ENCODE measurements around the gene APOC3. TPM values are rescaled to one million over a fixed set of nuclear protein-coding genes. Genes with fewer than 3 reads are reported as not detected.

APOC3 gene
- total RNA-seq, 8 experiments from 2014 or later: not detected

GRCh38 chr11:116808262-116809175, 21.2 kb upstream of the APOC3 start:
- in situ Hi-C loops (cut with MboI; ENCODE audit: low pct_unique_long_range_greater_than_20kb in 2 of 9, low sequenced_read_pairs in 9 of 9, unreplicated experiment in 9 of 9): loop anchor here in 1 of 9 experiments (10.0 kb wide), 1 partner anchor 296 kb away; no protein-coding TSS in a partner anchor
- 17 to 100% (median 78%) methylated on average over 1 to 9 of the region's 14 CpGs for WGBS, 10 experiments
- ATAC-seq (replicated peaks in 6 of 8): no peak
- Histone ChIP-seq H3K27ac (no peak overlapping the region), H3K4me3 (no peak overlapping the region), H3K4me1 (replicated peaks in 1 of 2) (no peaks in the 10 kb centered on the region)

- ATAC-seq (replicated peaks in 6 of 8): no peak
- WGBS, 10 experiments: 25 to 92% (median 80%) methylated on average over 1 to 3 of the region's 3 CpGs; no CpG with 5 or more reads in 5 of the 10 experiments
- H3K27ac ChIP-seq: no peak overlapping the region
- in situ Hi-C loops (cut with MboI; ENCODE audit: low pct_unique_long_range_greater_than_20kb in 2 of 9, low sequenced_read_pairs in 9 of 9, unreplicated experiment in 9 of 9): no loop called here
- H3K4me3 ChIP-seq: no peak overlapping the region
- H3K4me1 ChIP-seq (replicated peaks in 1 of 2): no peaks in the 10 kb centered on the region
Measured at GRCh38 chr11:116811194-116811593, 18.5 kb upstream of the APOC3 start.

GRCh38 chr11:116812109-116812508, 17.6 kb upstream of the APOC3 start:
- H3K4me1 ChIP-seq (replicated peaks in 1 of 2): no peaks in the 10 kb centered on the region
- no peak overlapping the region for H3K27ac ChIP-seq
- H3K4me3 ChIP-seq: no peak overlapping the region
- WGBS, 10 experiments: 78 to 98% (median 94%) methylated on average over 4 of the region's 4 CpGs; no CpG with 5 or more reads in 4 of the 10 experiments
- ATAC-seq (replicated peaks in 6 of 8): no peak
- in situ Hi-C loops (cut with MboI; ENCODE audit: low pct_unique_long_range_greater_than_20kb in 2 of 9, low sequenced_read_pairs in 9 of 9, unreplicated experiment in 9 of 9): no loop called here

GRCh38 chr11:116813170-116813569, 16.5 kb upstream of the APOC3 start:
- Histone ChIP-seq H3K4me3 (no peak overlapping the region), H3K4me1 (replicated peaks in 1 of 2) (no peaks in the 10 kb centered on the region), H3K27ac (no peak overlapping the region)
- WGBS, 10 experiments: 0 to 100% (median 100%) methylated on average over 1 of the region's 1 CpG; no CpG with 5 or more reads in 5 of the 10 experiments
- no peak for ATAC-seq (replicated peaks in 6 of 8)
- in situ Hi-C loops (cut with MboI; ENCODE audit: low pct_unique_long_range_greater_than_20kb in 2 of 9, low sequenced_read_pairs in 9 of 9, unreplicated experiment in 9 of 9): no loop called here

GRCh38 chr11:116813781-116814471, 15.8 kb upstream of the APOC3 start:
- Histone ChIP-seq H3K4me1 (replicated peaks in 1 of 2) (no peaks in the 10 kb centered on the region), H3K4me3 (no peak overlapping the region), H3K27ac (no peak overlapping the region)
- in situ Hi-C loops (cut with MboI; ENCODE audit: low pct_unique_long_range_greater_than_20kb in 2 of 9, low sequenced_read_pairs in 9 of 9, unreplicated experiment in 9 of 9): no loop called here
- ATAC-seq (replicated peaks in 6 of 8): no peak
- WGBS, 10 experiments: 50 to 100% (median 80%) methylated on average over 1 to 4 of the region's 5 CpGs; no CpG with 5 or more reads in 3 of the 10 experiments

- H3K4me3 ChIP-seq: no peak overlapping the region
- no peak for ATAC-seq (replicated peaks in 6 of 8)
- no peak overlapping the region for H3K27ac ChIP-seq
- in situ Hi-C loops (cut with MboI; ENCODE audit: low pct_unique_long_range_greater_than_20kb in 2 of 9, low sequenced_read_pairs in 9 of 9, unreplicated experiment in 9 of 9): no loop called here
- no peaks in the 10 kb centered on the region for H3K4me1 ChIP-seq (replicated peaks in 1 of 2)
- WGBS, 10 experiments: 66 to 96% (median 88%) methylated on average over 1 to 6 of the region's 6 CpGs
Measured at GRCh38 chr11:116814502-116814901, 15.2 kb upstream of the APOC3 start.

GRCh38 chr11:116819049-116819448, 10.7 kb upstream of the APOC3 start:
- H3K4me1 ChIP-seq (replicated peaks in 1 of 2): no peaks in the 10 kb centered on the region
- no peak overlapping the region for H3K4me3 ChIP-seq
- ATAC-seq (replicated peaks in 6 of 8): no peak
- H3K27ac ChIP-seq: no peak overlapping the region
- in situ Hi-C loops (cut with MboI; ENCODE audit: low pct_unique_long_range_greater_than_20kb in 2 of 9, low sequenced_read_pairs in 9 of 9, unreplicated experiment in 9 of 9): no loop called here
- 74 to 100% (median 90%) methylated on average over 4 to 5 of the region's 9 CpGs; no CpG with 5 or more reads in 6 of the 10 experiments for WGBS, 10 experiments

GRCh38 chr11:116821050-116821918, 8.4 kb upstream of the APOC3 start:
- ATAC-seq (replicated peaks in 6 of 8): no peak
- no peak overlapping the region for H3K4me3 ChIP-seq
- in situ Hi-C loops (cut with MboI; ENCODE audit: low pct_unique_long_range_greater_than_20kb in 2 of 9, low sequenced_read_pairs in 9 of 9, unreplicated experiment in 9 of 9): no loop called here
- WGBS, 10 experiments: 79 to 95% (median 85%) methylated on average over 1 to 28 of the region's 51 CpGs; no CpG with 5 or more reads in 4 of the 10 experiments
- peaks cover 0 to under 1% of the 10 kb centered on the region in 2 donors for H3K4me1 ChIP-seq (replicated peaks in 1 of 2)
- H3K27ac ChIP-seq: no peak overlapping the region

- Histone ChIP-seq H3K4me1 (replicated peaks in 1 of 2) (peaks cover 2 to 11% of the 10 kb centered on the region in 2 donors), H3K4me3 (no peak overlapping the region), H3K27ac (no peak overlapping the region)
- WGBS, 10 experiments: 0 to 100% (median 40%) methylated on average over 1 to 2 of the region's 5 CpGs; no CpG with 5 or more reads in 5 of the 10 experiments
- ATAC-seq (replicated peaks in 6 of 8): no peak
- in situ Hi-C loops (cut with MboI; ENCODE audit: low pct_unique_long_range_greater_than_20kb in 2 of 9, low sequenced_read_pairs in 9 of 9, unreplicated experiment in 9 of 9): no loop called here
Measured at GRCh38 chr11:116822575-116822974, 7.1 kb upstream of the APOC3 start.

- peaks cover 2 to 11% of the 10 kb centered on the region in 2 donors for H3K4me1 ChIP-seq (replicated peaks in 1 of 2)
- in situ Hi-C loops (cut with MboI; ENCODE audit: low pct_unique_long_range_greater_than_20kb in 2 of 9, low sequenced_read_pairs in 9 of 9, unreplicated experiment in 9 of 9): no loop called here
- no peak within 1 kb of the TSS for H3K4me3 ChIP-seq
- ATAC-seq (replicated peaks in 6 of 8): no peak
- WGBS, 10 experiments: 90 to 100% (median 100%) methylated on average over 1 to 2 of the region's 16 CpGs; no CpG with 5 or more reads in 7 of the 10 experiments
- no peak within 1 kb of the TSS for H3K27ac ChIP-seq
Measured at GRCh38 chr11:116823031-116823843, 6.5 kb upstream of the APOC3 start, which contains the start of gene APOA4. TSS of gene APOA4 (minus strand) at chr11:116823304. CDS start at chr11:116823191, 113 bp downstream.

GRCh38 chr11:116825434-116825833, 4.3 kb upstream of the APOC3 start:
- in situ Hi-C loops (cut with MboI; ENCODE audit: low pct_unique_long_range_greater_than_20kb in 2 of 9, low sequenced_read_pairs in 9 of 9, unreplicated experiment in 9 of 9): no loop called here
- Histone ChIP-seq H3K4me3 (no peak overlapping the region), H3K4me1 (replicated peaks in 1 of 2) (peaks cover 2 to 19% of the 10 kb centered on the region in 2 donors), H3K27ac (no peak overlapping the region)
- 29 to 100% (median 74%) methylated on average over 1 to 4 of the region's 5 CpGs; no CpG with 5 or more reads in 3 of the 10 experiments for WGBS, 10 experiments
- ATAC-seq (replicated peaks in 6 of 8): peak in 2 of 8 experiments; percentile 32 to 33

Measured in motor neuron (in vitro differentiated cells).